Transverse colon (tissue), 4 donors: Measurements from ENCODE around the gene HIGD1A. TPM values are rescaled to one million over a fixed set of nuclear protein-coding genes. Genes with fewer than 3 reads are reported as not detected.

ENCODE experiments used
- DNase-seq: peaks from one replicate; pipeline ENCODE4 v3.0.0-alpha.2; 2019
- H3K27ac ChIP-seq, 4 donors: fragments of 200-600 bp; sonication (generic); 2 replicates each; pipeline ENCODE4 v1.5.1; 2016 to 2018; ENCODE audit warnings: inconsistent platforms in 4 of 4
- H3K27me3 ChIP-seq: fragments of 200-600 bp; sonication (generic); 2 replicates; pipeline ENCODE4 v1.5.1; 2017; ENCODE audit warnings: inconsistent platforms
- H3K36me3 ChIP-seq, 4 donors: fragments of 200-600 bp; sonication (generic); 2 replicates each; pipeline ENCODE4 v1.5.1; 2017 to 2019; ENCODE audit warnings: inconsistent platforms in 4 of 4
- H3K4me1 ChIP-seq, 4 donors: fragments of 200-600 bp; sonication (generic); 2 replicates each; pipeline ENCODE4 v1.5.1; 2017 to 2020; ENCODE audit warnings: inconsistent platforms in 4 of 4
- H3K4me3 ChIP-seq, 4 donors: fragments of 200-600 bp; sonication (generic); 1 replicate in 1 of 4; 2 replicates in 3 of 4; pipeline versions ENCODE4 v1.5.1 to v1.6.1; 2017 to 2019; ENCODE audit warnings: inconsistent platforms in 4 of 4
- H3K9me3 ChIP-seq, 2 donors: fragments of 200-600 bp; sonication (generic); 2 replicates each; pipeline ENCODE4 v1.5.1; 2017 to 2019; ENCODE audit warnings: inconsistent platforms in 2 of 2
- CTCF ChIP-seq, 5 experiments: fragments of 200-600 bp in 3 of 5; fragments of 450-650 bp in 2 of 5; sonication (generic) in 3 of 5; IDR thresholded peaks; 1 replicate in 2 of 5; 2 replicates in 3 of 5; pipeline ENCODE4 v1.5.1; 2016 to 2017; ENCODE audit warnings: antibody characterized with exemption in 5 of 5, inconsistent platforms in 3 of 5, mild to moderate bottlenecking in 2 of 5, moderate library complexity in 1 of 5
- EP300 ChIP-seq: sonication (generic); formaldehyde crosslinking; IDR thresholded peaks from one replicate; pipeline ENCODE4 v1.6.1; 2017; ENCODE audit warnings: antibody characterized with exemption, low read depth
- POLR2A ChIP-seq: fragments of 450-650 bp; IDR thresholded peaks from one replicate; pipeline ENCODE4 v1.6.1; 2016; ENCODE audit warnings: antibody characterized with exemption, mild to moderate bottlenecking, moderate library complexity
- POLR2AphosphoS5 ChIP-seq, 3 donors: sonication (generic); formaldehyde crosslinking; IDR thresholded peaks; one replicate each; pipeline ENCODE4 v1.6.1; 2016; ENCODE audit warnings: antibody characterized with exemption in 3 of 3
- WGBS, 2 donors: methylation state at CpG; one replicate each; pipeline ENCODE4 v1.1.5; 2018; ENCODE audit warnings: low coverage in 1 of 2; 5-methylcytosine and 5-hydroxymethylcytosine counted together
- in situ Hi-C, 4 donors: fragments of 200-750 bp; cut with MboI; loops; one replicate each; pipeline versions ENCODE4 v1.15.0 to v1.15.1; 2017; ENCODE audit warnings: low sequenced_read_pairs in 3 of 4, low pct_ligation_motif_present in 1 of 4, low pct_unique_long_range_greater_than_20kb in 1 of 4
- intact Hi-C: fragments of 100-400 bp; cut with DNase I; formaldehyde crosslinking; loops from one replicate; pipeline ENCODE4 v1.15.1; 2023; ENCODE audit warnings: low total_unique reads
- total RNA-seq, 4 donors: library from RNA; depleted of rRNA; stranded (reverse); fragments of >200 nt; gene quantifications; one replicate each; pipeline ENCODE4 v1.1.0, GENCODE V29; 2016

The HIGD1A gene
- total RNA-seq, 4 donors from 2014 or later = 41.4 to 518 (median 379) TPM

- in situ Hi-C loops = loop anchor here in 1 of 4 donors (25.0 kb wide), 1 partner anchor 184 kb away; the partner anchor contains the start of genes SEC22C and SS18L2
- no peaks in the 10 kb centered on the region for H3K36me3 ChIP-seq
- no peak overlapping the region for H3K27ac ChIP-seq
- DNase-seq = no peak
- peaks cover 5 to 20% (median 10%) of the 10 kb centered on the region in 4 donors for H3K4me1 ChIP-seq
- no peaks in the 10 kb centered on the region for H3K9me3 ChIP-seq
- H3K4me3 ChIP-seq = no peak overlapping the region
- no peaks in the 10 kb centered on the region for H3K27me3 ChIP-seq
- intact Hi-C loops = no loop called here
- WGBS, 2 donors = 57 to 80% methylated on average over 1 of the region's 1 CpG
- TF ChIP-seq CTCF (IDR thresholded peaks at IDR 0.05) (no peak), POLR2AphosphoS5 (IDR thresholded peaks at IDR 0.05) (no peak), EP300 (no peak), POLR2A (no peak)
Observed at GRCh38 chr3:42771271-42771670, 33.0 kb downstream of the HIGD1A start.

GRCh38 chr3:42769477-42770131 is 34.7 kb downstream of the HIGD1A start:
- intact Hi-C loops (no loop called here), in situ Hi-C loops (loop anchor here in 1 of 4 donors (25.0 kb wide), 1 partner anchor 182 kb away; the partner anchor contains the start of genes SEC22C and SS18L2)
- Histone ChIP-seq H3K4me1 (peaks cover 5 to 14% (median 7%) of the 10 kb centered on the region in 4 donors), H3K27me3 (no peaks in the 10 kb centered on the region), H3K36me3 (no peaks in the 10 kb centered on the region), H3K9me3 (no peaks in the 10 kb centered on the region), H3K4me3 (no peak overlapping the region), H3K27ac (no peak overlapping the region)
- WGBS, 2 donors = 96 to 100% methylated on average over 4 to 24 of the region's 28 CpGs
- DNase-seq = no peak
- TF ChIP-seq POLR2AphosphoS5 (IDR thresholded peaks at IDR 0.05) (no peak), POLR2A (no peak), CTCF (IDR thresholded peaks at IDR 0.05) (no peak), EP300 (no peak)

DNA sequence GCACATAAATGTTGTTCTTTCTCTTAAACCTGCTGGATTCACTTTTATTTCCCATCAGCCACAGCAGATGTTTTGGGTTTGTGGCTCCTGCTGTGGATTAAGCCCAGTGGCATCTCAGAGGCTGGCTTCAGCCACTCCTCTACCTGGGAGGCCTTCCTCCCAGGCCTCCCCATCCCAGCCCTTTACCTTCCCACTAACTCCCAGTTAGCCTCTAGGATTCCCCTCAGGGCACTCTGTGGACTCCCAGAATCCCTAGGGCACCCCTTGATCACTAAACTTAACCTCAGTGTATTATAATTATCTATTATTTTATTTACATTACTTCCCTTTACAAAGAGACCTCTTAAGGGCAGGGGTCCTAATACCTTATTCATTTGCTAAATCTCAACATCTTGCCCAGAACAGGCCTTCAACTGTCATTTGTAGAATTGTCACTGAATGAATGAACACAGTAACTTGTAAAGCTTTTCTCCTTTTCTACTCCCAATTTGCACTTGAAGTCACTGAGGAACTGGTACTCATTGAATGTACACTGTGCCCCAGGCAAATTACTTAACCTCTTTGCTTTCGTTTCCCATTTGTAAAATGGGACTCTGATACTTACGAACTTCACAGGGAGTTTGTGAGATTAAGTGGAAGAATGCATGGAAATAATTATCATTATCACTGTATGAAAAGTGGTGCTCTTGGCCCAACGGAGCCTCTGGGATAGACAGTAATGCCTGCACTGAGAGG is 39.6 kb downstream of the HIGD1A start:
- Histone ChIP-seq H3K4me3 (no peak overlapping the region), H3K27ac (no peak overlapping the region), H3K27me3 (no peaks in the 10 kb centered on the region), H3K9me3 (no peaks in the 10 kb centered on the region), H3K36me3 (no peaks in the 10 kb centered on the region), H3K4me1 (peaks cover 0 to 15% (median 5%) of the 10 kb centered on the region in 4 donors)
- TF ChIP-seq POLR2AphosphoS5 (IDR thresholded peaks at IDR 0.05) (no peak), CTCF (IDR thresholded peaks at IDR 0.05) (no peak), EP300 (no peak), POLR2A (no peak)
- no peak for DNase-seq
- in situ Hi-C loops = loop anchor here in 1 of 4 donors (25.0 kb wide), 1 partner anchor 177 kb away; the partner anchor contains the start of genes SEC22C and SS18L2
- intact Hi-C loops = no loop called here
- 75% methylated on average over 3 of the region's 3 CpGs; no CpG with 5 or more reads in 1 of the 2 donors for WGBS, 2 donors

DNA sequence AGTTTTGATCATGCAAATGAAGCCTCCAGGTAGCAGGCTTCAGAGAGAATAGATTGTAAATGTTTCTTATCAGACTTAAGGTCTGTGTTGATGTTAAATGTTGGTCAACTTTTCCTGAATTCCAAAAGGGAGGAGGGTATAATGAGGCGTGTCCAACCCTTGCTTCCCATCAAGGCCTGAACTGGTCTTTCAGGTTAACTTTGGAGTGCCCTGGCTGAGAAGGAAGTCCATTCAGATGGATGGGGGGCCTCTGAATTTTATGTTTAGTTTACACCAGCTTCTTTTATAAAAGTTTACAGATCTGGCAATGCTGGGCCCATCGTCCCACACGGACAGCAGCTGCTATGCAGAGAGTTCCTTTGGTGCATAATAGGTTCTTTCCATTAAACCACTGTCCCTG is 40.2 kb downstream of the HIGD1A start:
- H3K27me3 ChIP-seq = no peaks in the 10 kb centered on the region
- no peak for DNase-seq
- WGBS, 2 donors = 44 to 50% methylated on average over 3 of the region's 3 CpGs
- H3K27ac ChIP-seq = no peak overlapping the region
- H3K4me3 ChIP-seq = no peak overlapping the region
- H3K36me3 ChIP-seq = no peaks in the 10 kb centered on the region
- no peaks in the 10 kb centered on the region for H3K9me3 ChIP-seq
- intact Hi-C loops = no loop called here
- in situ Hi-C loops = loop anchor here in 1 of 4 donors (25.0 kb wide), 1 partner anchor 177 kb away; the partner anchor contains the start of genes SEC22C and SS18L2
- TF ChIP-seq POLR2AphosphoS5 (IDR thresholded peaks at IDR 0.05) (no peak), EP300 (no peak), CTCF (IDR thresholded peaks at IDR 0.05) (no peak), POLR2A (no peak)
- H3K4me1 ChIP-seq = peaks cover 0 to 15% (median 5%) of the 10 kb centered on the region in 4 donors
